Fibroblast of lung (primary cell): ENCODE data around the gene FGD4. TPM values are rescaled to one million over a fixed set of nuclear protein-coding genes. Genes with fewer than 3 reads are reported as not detected.

Source experiments
- DNase-seq, 2 donors: peaks; one replicate each; pipeline versions ENCODE4 v3.0.0 to v3.0.0-alpha.2; 2010; ENCODE audit warnings: low read depth in 2 of 2
- H2AFZ ChIP-seq: 2 replicates; pipeline ENCODE4 v1.5.1; 2012; ENCODE audit warnings: low read length, control low read depth, inconsistent platforms
- H3K27ac ChIP-seq: 2 replicates; pipeline ENCODE4 v1.5.1; 2011; ENCODE audit warnings: low read length, control low read depth; ENCODE audit not compliant: insufficient read depth
- H3K27me3 ChIP-seq: 2 replicates; pipeline ENCODE4 v1.5.1; 2011; ENCODE audit warnings: mild to moderate bottlenecking, low read length; ENCODE audit not compliant: control insufficient read depth, insufficient read depth
- H3K36me3 ChIP-seq: 2 replicates; pipeline ENCODE4 v1.5.1; 2011; ENCODE audit warnings: low read length; ENCODE audit not compliant: control insufficient read depth, insufficient read depth
- H3K4me1 ChIP-seq: 2 replicates; pipeline ENCODE4 v1.5.1; 2011; ENCODE audit warnings: low read length; ENCODE audit not compliant: control insufficient read depth, insufficient read depth; ENCODE audit errors: extremely low read depth
- H3K4me2 ChIP-seq: 2 replicates; pipeline ENCODE4 v1.5.1; 2011; ENCODE audit warnings: low read length, control low read depth; ENCODE audit not compliant: insufficient read depth; ENCODE audit errors: extremely low read depth
- H3K4me3 ChIP-seq, 4 experiments: fragments of 200-600 bp in 1 of 4; sonication (generic) in 1 of 4; replicated peaks in 1 of 4; 2 replicates each; pipeline ENCODE4 v1.5.1; 2011 to 2016; ENCODE audit warnings: low read length in 4 of 4, low read depth in 3 of 4, mild to moderate bottlenecking in 3 of 4, control low read depth in 2 of 4, inconsistent platforms in 1 of 4, mixed read lengths in 1 of 4; ENCODE audit not compliant: insufficient read depth in 1 of 4; ENCODE audit errors: control extremely low read depth in 1 of 4
- H3K79me2 ChIP-seq: 2 replicates; pipeline ENCODE4 v1.5.1; 2012; ENCODE audit warnings: mild to moderate bottlenecking, low read length, inconsistent platforms; ENCODE audit not compliant: control insufficient read depth, insufficient read depth
- H3K9ac ChIP-seq: 2 replicates; pipeline ENCODE4 v1.5.1; 2011; ENCODE audit warnings: mild to moderate bottlenecking, low read length, control low read depth; ENCODE audit not compliant: insufficient read depth
- H3K9me3 ChIP-seq: 2 replicates; pipeline ENCODE4 v1.5.1; 2012; ENCODE audit warnings: low read depth, low read length; ENCODE audit not compliant: control insufficient read depth, insufficient read depth
- H4K20me1 ChIP-seq: 2 replicates; pipeline ENCODE4 v1.5.1; 2011; ENCODE audit warnings: low read length; ENCODE audit not compliant: control insufficient read depth, insufficient read depth; ENCODE audit errors: extremely low read depth
- EZH2 ChIP-seq: IDR thresholded peaks from 2 replicates; pipeline ENCODE4 v1.5.1; 2012; ENCODE audit warnings: low read length, control low read depth, mild to moderate bottlenecking; ENCODE audit errors: missing control alignments
- polyA plus RNA-seq, 2 donors: library from polyadenylated mRNA; depleted of rRNA in 1 of 2; stranded (reverse) in 1 of 2; unstranded in 1 of 2; fragments of >200 nt; gene quantifications; 2 replicates each; pipeline ENCODE4 v1.2.1, GENCODE V29; 2011 to 2012; ENCODE audit warnings: missing spikeins in 1 of 2
- total RNA-seq: library from RNA; depleted of rRNA; stranded (reverse); fragments of >200 nt; gene quantifications from 2 replicates; pipeline ENCODE4 v1.2.1, GENCODE V29; 2014
- TF ChIP-seq, protein P1 (sequence below), 2 donors: IDR thresholded peaks in 1 of 2; conservative IDR thresholded peaks in 1 of 2; 1 replicate in 1 of 2; 2 replicates in 1 of 2; pipeline ENCODE4 v1.5.1; 2011 to 2012; ENCODE audit warnings: low read length in 2 of 2, control low read depth in 1 of 2, inconsistent platforms in 1 of 2, low read depth in 1 of 2, mild to moderate bottlenecking in 1 of 2

The FGD4 gene
- total and polyA plus RNA-seq, 2 donors (not counting 1 experiment from before 2014, with no cell fraction given), result 7.6 to 12.2 TPM

DNA sequence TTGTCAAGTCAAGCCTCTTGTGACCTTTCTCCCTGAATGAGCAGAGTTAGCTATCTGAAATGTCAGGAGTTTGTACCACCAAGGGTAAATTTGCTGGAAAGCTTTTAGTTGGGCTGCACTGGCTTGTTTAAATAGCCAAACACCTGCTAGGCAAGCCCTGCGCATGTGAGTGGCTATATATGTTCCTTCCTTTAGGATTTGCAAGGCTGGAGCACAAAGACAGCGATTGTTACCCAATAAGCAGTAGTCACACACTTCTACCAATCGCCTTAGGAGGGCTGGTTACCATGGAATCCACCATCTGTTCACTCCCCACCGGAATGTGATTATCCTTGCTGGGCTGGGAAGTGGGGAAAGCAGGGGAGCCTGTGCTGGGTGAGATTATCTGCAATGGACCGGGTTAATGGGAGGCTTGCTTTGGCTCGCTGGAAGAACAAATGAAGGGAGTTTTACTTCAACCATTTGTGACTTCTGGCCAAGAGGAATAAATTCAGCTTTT, 102.5 kb downstream of the FGD4 start:
- H3K27me3 ChIP-seq, result no peaks in the 10 kb centered on the region
- peak overlapping the region in 2 of 4 experiments; percentile 33 to 62 for H3K4me3 ChIP-seq
- no peaks in the 10 kb centered on the region for H3K79me2 ChIP-seq
- H3K36me3 ChIP-seq, result no peaks in the 10 kb centered on the region
- H3K9ac ChIP-seq, result no peak overlapping the region
- no peaks in the 10 kb centered on the region for H3K9me3 ChIP-seq
- no peaks in the 10 kb centered on the region for H4K20me1 ChIP-seq
- H3K4me2 ChIP-seq, result no peak overlapping the region
- no peak for TF ChIP-seq EZH2
- peak; percentile 80 to 91 for DNase-seq
- no peak overlapping the region for H2AFZ ChIP-seq
- no peak overlapping the region for H3K27ac ChIP-seq
- no peaks in the 10 kb centered on the region for H3K4me1 ChIP-seq

DNA sequence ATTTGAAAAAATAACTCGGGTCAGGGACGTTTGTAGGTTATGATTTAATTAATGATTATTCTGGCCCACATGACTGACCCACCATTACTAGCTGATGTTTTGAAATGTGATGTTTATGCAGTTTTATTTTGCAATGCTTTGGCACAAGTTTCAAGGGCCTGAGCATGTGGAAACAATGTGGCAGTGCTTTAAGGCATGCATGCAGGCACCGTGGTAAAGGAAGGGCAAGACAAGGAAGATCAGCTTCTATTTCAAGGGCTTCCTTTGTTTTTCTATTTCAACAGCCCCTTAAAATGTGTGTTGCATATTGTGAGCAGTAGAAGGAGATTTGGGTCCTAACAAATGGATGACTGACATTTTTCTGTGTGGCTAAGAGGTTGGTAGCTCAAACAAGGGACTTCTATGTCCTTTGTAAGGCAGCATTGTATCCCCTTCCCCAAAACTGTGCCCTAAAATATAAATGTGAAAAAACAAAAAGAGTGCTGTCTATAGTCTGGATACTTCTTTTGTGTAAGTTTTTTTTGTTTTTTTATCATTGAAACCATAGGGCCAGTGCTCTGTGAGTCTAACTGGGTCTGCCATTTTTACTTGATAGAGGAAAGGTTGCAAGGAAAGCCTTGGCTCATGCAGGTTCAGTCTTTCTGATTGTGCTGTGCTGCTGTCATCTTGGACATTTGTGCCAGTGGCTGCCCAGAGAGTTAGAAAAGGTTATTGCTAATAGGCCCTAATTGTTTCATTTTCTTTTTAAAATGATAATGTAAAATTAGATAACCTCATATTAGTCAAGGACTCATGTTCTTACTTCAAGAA, 103.5 kb downstream of the FGD4 start:
- H2AFZ ChIP-seq, result no peak overlapping the region

DNA sequence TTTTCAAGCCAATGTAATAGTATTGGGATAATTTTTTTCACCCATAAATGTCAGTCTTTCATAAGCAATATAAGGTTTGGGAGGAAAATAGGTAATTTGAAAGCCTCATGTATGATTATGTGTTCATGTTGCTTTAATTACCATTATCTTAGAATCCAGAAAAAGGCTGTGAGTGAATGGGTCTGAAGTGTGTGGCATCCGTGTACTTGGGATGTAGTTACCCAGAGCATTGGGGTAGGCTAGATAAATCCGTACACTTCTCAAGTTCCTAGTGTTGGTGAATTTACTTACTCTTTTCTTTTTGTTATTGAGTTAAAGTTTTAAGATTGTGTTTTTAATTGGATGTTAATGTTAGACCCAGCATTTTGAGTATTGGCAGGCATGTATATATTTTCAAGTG, 104.4 kb downstream of the FGD4 start:
- Histone ChIP-seq H3K79me2 (no peaks in the 10 kb centered on the region), H3K4me2 (no peak overlapping the region)

More for the DNA sequence above, 103.5 kb downstream of the FGD4 start:
- H3K9ac ChIP-seq, result no peak overlapping the region
- no peaks in the 10 kb centered on the region for H3K27me3 ChIP-seq
- no peaks in the 10 kb centered on the region for H3K4me1 ChIP-seq
- TF ChIP-seq, protein P1, sequence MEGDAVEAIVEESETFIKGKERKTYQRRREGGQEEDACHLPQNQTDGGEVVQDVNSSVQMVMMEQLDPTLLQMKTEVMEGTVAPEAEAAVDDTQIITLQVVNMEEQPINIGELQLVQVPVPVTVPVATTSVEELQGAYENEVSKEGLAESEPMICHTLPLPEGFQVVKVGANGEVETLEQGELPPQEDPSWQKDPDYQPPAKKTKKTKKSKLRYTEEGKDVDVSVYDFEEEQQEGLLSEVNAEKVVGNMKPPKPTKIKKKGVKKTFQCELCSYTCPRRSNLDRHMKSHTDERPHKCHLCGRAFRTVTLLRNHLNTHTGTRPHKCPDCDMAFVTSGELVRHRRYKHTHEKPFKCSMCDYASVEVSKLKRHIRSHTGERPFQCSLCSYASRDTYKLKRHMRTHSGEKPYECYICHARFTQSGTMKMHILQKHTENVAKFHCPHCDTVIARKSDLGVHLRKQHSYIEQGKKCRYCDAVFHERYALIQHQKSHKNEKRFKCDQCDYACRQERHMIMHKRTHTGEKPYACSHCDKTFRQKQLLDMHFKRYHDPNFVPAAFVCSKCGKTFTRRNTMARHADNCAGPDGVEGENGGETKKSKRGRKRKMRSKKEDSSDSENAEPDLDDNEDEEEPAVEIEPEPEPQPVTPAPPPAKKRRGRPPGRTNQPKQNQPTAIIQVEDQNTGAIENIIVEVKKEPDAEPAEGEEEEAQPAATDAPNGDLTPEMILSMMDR (conservative IDR thresholded peaks at IDR 0.05 in 1 of 2, IDR thresholded peaks at IDR 0.05 in 1 of 2; ENCODE audit: low read depth in 1 of 2, low read length in 2 of 2), result no peak
- no peak for TF ChIP-seq EZH2
- no peaks in the 10 kb centered on the region for H3K9me3 ChIP-seq
- no peaks in the 10 kb centered on the region for H4K20me1 ChIP-seq
- no peak overlapping the region for H3K27ac ChIP-seq
- H3K79me2 ChIP-seq, result no peaks in the 10 kb centered on the region
- no peak overlapping the region for H3K4me2 ChIP-seq
- peak; percentile 21 to 95 for DNase-seq
- H3K4me3 ChIP-seq, result peak overlapping the region in 2 of 4 experiments; percentile 33 to 62
- H3K36me3 ChIP-seq, result no peaks in the 10 kb centered on the region

More for the DNA sequence above, 104.4 kb downstream of the FGD4 start:
- H3K9me3 ChIP-seq, result no peaks in the 10 kb centered on the region
- H3K9ac ChIP-seq, result no peak overlapping the region
- H3K27me3 ChIP-seq, result no peaks in the 10 kb centered on the region
- no peak overlapping the region for H3K4me3 ChIP-seq
- H4K20me1 ChIP-seq, result no peaks in the 10 kb centered on the region
- H2AFZ ChIP-seq, result no peak overlapping the region
- no peaks in the 10 kb centered on the region for H3K4me1 ChIP-seq
- H3K27ac ChIP-seq, result no peak overlapping the region
- DNase-seq, result no peak
- no peaks in the 10 kb centered on the region for H3K36me3 ChIP-seq
- no peak for TF ChIP-seq EZH2
- TF ChIP-seq, protein P1 (conservative IDR thresholded peaks at IDR 0.05 in 1 of 2, IDR thresholded peaks at IDR 0.05 in 1 of 2; ENCODE audit: low read depth in 1 of 2, low read length in 2 of 2), result no peak
